GM12892 (cell line): Measurements from ENCODE around the gene C2CD2L.

Source experiments
- POLR2A ChIP-seq: IDR thresholded peaks from 2 replicates; pipeline ENCODE4 v1.6.1; 2011; ENCODE audit warnings: low read depth, low read length, control low read depth
- POLR2AphosphoS5 ChIP-seq: IDR thresholded peaks from 2 replicates; pipeline ENCODE4 v1.6.1; 2011; ENCODE audit warnings: low read depth, low read length, control low read depth
- TAF1 ChIP-seq: IDR thresholded peaks from 2 replicates; pipeline ENCODE4 v1.6.1; 2011; ENCODE audit warnings: low read depth, mild to moderate bottlenecking, control low read depth, low read length, borderline replicate concordance

- TF ChIP-seq POLR2A (no peak), TAF1 (no peak), POLR2AphosphoS5 (no peak)
Measured at GRCh38 chr11:119078675-119079420, 28.3 kb upstream of the C2CD2L start.
